Measurements from ENCODE around the gene RBM6. TPM values are rescaled to one million over a fixed set of nuclear protein-coding genes. Genes with fewer than 3 reads are reported as not detected.
"Not testable (repeated sequence)": the region's sequence is repeated elsewhere in the genome, so short reads cannot be mapped to it uniquely, and the experiment has no call there.

RBM6 gene
- total and polyA plus RNA-seq, 12 donors: 34.8 to 700 (median 82.2) TPM

GRCh38 chr3:50010959-50011358, 71.0 kb downstream of the RBM6 start:
- Histone ChIP-seq H3K27me3 (no peaks in the 10 kb centered on the region), H3K9me3 (replicated peaks in 1 of 3) (no peaks in the 10 kb centered on the region), H3K27ac (no peak overlapping the region), H3K36me3 (replicated peaks in 1 of 2) (peaks cover 0 to 12% of the 10 kb centered on the region in 2 donors), H3K4me3 (no peak overlapping the region), H3K4me1 (replicated peaks in 1 of 2) (peaks cover 6% of the 10 kb centered on the region in 2 donors)
- TF ChIP-seq POLR2A (IDR thresholded peaks at IDR 0.05) (no peak), CTCF (IDR thresholded peaks at IDR 0.05) (no peak)
- intact Hi-C loops (cut with DNase I): no loop called here
- WGBS, 4 donors: 76 to 94% (median 88%) methylated on average over 1 of the region's 1 CpG
- DNase-seq: no peak

DNA sequence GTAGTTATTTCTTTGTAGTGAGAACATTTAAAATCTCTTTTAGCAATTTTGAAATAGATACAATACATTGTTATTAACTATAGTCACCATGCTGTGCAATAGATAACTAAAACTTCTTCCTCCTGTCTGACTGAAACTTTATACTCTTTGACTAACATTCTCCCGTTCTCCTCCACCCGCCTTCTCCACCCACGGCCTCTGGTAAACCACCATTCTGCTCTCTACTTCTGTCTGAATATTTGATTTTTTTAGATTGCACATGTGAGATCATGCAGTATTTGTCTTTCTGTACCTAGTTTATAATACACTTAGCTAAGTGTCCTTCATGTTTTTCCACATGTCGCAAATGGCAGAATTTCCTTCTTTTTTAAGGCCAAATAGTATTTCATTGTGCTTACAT, 76.0 kb downstream of the RBM6 start:
- H3K27ac ChIP-seq: no peak overlapping the region
- intact Hi-C loops (cut with DNase I): no loop called here
- no peak for DNase-seq
- TF ChIP-seq CTCF (IDR thresholded peaks at IDR 0.05) (no peak), POLR2A (IDR thresholded peaks at IDR 0.05) (no peak)
- H3K27me3 ChIP-seq: no peaks in the 10 kb centered on the region
- H3K4me1 ChIP-seq (replicated peaks in 1 of 2): peaks cover 6% of the 10 kb centered on the region in 2 donors
- H3K36me3 ChIP-seq (replicated peaks in 1 of 2): no peaks in the 10 kb centered on the region
- H3K9me3 ChIP-seq (replicated peaks in 1 of 3): no peaks in the 10 kb centered on the region
- 83 to 96% (median 92%) methylated on average over 4 of the region's 4 CpGs for WGBS, 4 donors
- no peak overlapping the region for H3K4me3 ChIP-seq

DNA sequence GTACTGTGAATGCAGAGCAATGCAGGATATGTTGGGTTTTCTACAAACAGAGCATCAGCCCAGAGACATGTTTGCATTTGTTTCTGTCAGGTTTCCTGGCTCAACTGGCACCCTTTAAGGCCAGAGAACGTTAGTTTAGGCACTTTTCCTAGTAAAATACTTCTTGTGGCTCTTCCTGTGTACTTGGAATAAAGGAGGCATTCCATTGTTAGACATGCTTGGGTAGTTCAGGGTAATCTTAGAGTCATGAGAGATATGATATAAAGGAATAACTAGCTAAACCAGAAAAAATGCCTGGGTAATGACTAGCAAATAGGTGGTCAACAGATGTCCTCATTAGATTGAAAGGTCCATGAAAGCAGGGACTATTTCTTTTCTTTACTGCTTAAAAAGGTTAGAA, 88.4 kb downstream of the RBM6 start:
- no peak overlapping the region for H3K4me3 ChIP-seq
- no peaks in the 10 kb centered on the region for H3K4me1 ChIP-seq (replicated peaks in 1 of 2)
- H3K27ac ChIP-seq: no peak overlapping the region
- 27 to 59% (median 43%) methylated on average over 1 of the region's 1 CpG for WGBS, 4 donors
- no peaks in the 10 kb centered on the region for H3K36me3 ChIP-seq (replicated peaks in 1 of 2)
- TF ChIP-seq CTCF (IDR thresholded peaks at IDR 0.05) (no peak), POLR2A (IDR thresholded peaks at IDR 0.05) (no peak)
- no peaks in the 10 kb centered on the region for H3K9me3 ChIP-seq (replicated peaks in 1 of 3)
- no peak for DNase-seq
- intact Hi-C loops (cut with DNase I): no loop called here
- no peaks in the 10 kb centered on the region for H3K27me3 ChIP-seq

GRCh38 chr3:50031201-50031600, 91.3 kb downstream of the RBM6 start:
- H3K27me3 ChIP-seq; DNase-seq; H3K36me3 ChIP-seq (replicated peaks in 1 of 2); H3K9me3 ChIP-seq (replicated peaks in 1 of 3); H3K27ac ChIP-seq; H3K4me1 ChIP-seq (replicated peaks in 1 of 2); intact Hi-C loops (cut with DNase I); H3K4me3 ChIP-seq: not testable (repeated sequence)
- WGBS, 4 donors: 97 to 99% (median 98%) methylated on average over 4 to 5 of the region's 5 CpGs

DNA sequence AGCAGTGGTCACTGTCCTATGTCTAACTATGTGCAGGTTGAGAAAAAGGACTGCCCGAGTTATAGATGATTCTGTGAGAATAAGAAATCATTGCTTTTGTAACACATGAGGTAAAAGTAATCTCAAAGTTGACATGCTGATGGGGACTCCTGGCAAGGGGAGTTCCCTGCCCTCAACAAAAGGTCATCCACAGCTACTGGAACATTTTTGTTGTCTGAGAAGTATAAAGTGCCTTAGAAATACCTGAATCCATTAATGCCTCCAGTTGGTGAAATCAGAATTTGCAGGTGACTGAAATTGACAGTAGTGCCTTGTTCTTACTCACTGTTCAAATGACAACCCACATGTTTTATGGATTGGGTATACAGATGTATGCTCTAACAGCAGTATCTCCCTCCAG, 105.0 kb downstream of the RBM6 start:
- no peak overlapping the region for H3K27ac ChIP-seq
- H3K4me1 ChIP-seq (replicated peaks in 1 of 2): peaks cover 0 to 2% of the 10 kb centered on the region in 2 donors
- peaks cover 0 to 25% of the 10 kb centered on the region in 2 donors for H3K36me3 ChIP-seq (replicated peaks in 1 of 2)
- TF ChIP-seq CTCF (IDR thresholded peaks at IDR 0.05) (no peak), POLR2A (IDR thresholded peaks at IDR 0.05) (no peak)
- no peak for DNase-seq
- no peak overlapping the region for H3K4me3 ChIP-seq
- no peaks in the 10 kb centered on the region for H3K27me3 ChIP-seq
- 94 to 100% (median 98%) methylated on average over 1 of the region's 1 CpG for WGBS, 4 donors
- H3K9me3 ChIP-seq (replicated peaks in 1 of 3): no peaks in the 10 kb centered on the region
- intact Hi-C loops (cut with DNase I): loop anchor here in 1 of 2 donors (10.0 kb wide), 1 partner anchor 1020 kb away; the partner anchor contains the start of genes IMPDH2 and NDUFAF3

All from adrenal gland (tissue), 12 donors.